Measurements from ENCODE around the gene SDK1. TPM values are rescaled to one million over a fixed set of nuclear protein-coding genes. Genes with fewer than 3 reads are reported as not detected.
A peak's percentile ranks its signal among the peaks of the same experiment; 100 is the strongest.

SDK1 gene
- total and polyA plus RNA-seq, 8 donors = 1.6 to 11.2 (median 6.6) TPM

DNA sequence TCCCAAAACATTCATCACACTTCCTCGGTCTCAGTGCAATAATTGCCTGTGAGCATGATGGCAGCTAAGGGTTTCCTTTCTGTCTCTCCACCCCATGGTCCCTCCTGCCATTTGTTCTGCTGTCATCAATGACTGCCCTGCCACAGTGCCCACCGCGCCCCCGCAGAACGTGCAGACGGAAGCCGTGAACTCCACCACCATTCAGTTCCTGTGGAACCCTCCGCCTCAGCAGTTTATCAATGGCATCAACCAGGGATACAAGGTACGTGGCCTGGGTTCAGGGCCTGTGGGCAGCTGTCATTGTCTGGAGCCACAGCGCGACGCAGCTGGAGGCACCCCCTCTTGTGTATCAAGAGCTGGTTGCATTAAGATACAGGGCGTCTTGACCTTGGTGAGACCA is 748.1 kb downstream of the SDK1 start:
- no peak for TF ChIP-seq POLR2AphosphoS5 (IDR thresholded peaks at IDR 0.05)
- DNase-seq = no peak
- Histone ChIP-seq H3K4me1 (no peaks in the 10 kb centered on the region), H3K4me3 (no peak overlapping the region), H3K27me3 (no peaks in the 10 kb centered on the region), H3K9me3 (no peaks in the 10 kb centered on the region), H3K36me3 (no peaks in the 10 kb centered on the region), H3K27ac (no peak overlapping the region)
- 91 to 97% (median 96%) methylated on average over 13 of the region's 13 CpGs for WGBS, 5 donors
- intact Hi-C loops (cut with DNase I; ENCODE audit: low total_unique reads) = no loop called here

DNA sequence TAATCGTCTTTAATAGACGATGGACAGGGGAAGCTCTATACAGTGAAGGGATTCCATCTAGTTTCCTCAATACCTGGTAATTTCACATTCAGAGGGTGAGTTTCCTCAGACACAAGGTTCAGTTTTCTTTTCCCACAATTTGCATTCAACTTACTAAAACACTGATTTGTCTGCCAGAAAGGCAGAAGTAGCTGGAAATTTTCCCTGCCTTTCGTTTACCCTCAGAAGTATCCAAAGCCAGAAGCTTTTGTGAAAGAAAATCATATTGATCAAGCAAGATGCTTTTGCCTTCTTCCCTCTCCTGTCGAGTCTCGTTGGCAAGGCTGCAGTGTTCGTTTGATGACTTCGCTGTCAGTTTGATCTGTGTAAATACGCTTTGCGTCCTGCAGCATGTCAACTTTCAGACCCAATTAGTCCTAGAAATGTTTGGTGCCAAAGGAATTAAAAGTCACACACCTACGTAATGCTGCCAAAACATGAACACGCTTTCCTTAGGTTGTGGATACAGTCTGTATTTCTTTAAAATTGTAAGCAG is 749.1 kb downstream of the SDK1 start:
- H3K36me3 ChIP-seq = no peaks in the 10 kb centered on the region
- no peak overlapping the region for H3K4me3 ChIP-seq
- no peaks in the 10 kb centered on the region for H3K9me3 ChIP-seq
- no peaks in the 10 kb centered on the region for H3K27me3 ChIP-seq
- H3K27ac ChIP-seq = no peak overlapping the region
- TF ChIP-seq, protein P1, sequence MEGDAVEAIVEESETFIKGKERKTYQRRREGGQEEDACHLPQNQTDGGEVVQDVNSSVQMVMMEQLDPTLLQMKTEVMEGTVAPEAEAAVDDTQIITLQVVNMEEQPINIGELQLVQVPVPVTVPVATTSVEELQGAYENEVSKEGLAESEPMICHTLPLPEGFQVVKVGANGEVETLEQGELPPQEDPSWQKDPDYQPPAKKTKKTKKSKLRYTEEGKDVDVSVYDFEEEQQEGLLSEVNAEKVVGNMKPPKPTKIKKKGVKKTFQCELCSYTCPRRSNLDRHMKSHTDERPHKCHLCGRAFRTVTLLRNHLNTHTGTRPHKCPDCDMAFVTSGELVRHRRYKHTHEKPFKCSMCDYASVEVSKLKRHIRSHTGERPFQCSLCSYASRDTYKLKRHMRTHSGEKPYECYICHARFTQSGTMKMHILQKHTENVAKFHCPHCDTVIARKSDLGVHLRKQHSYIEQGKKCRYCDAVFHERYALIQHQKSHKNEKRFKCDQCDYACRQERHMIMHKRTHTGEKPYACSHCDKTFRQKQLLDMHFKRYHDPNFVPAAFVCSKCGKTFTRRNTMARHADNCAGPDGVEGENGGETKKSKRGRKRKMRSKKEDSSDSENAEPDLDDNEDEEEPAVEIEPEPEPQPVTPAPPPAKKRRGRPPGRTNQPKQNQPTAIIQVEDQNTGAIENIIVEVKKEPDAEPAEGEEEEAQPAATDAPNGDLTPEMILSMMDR (IDR thresholded peaks at IDR 0.05) = no peak
- TF ChIP-seq POLR2AphosphoS5 (IDR thresholded peaks at IDR 0.05) = no peak
- TF ChIP-seq EP300 (IDR thresholded peaks at IDR 0.05) = no peak
- no peak for TF ChIP-seq POLR2A (IDR thresholded peaks at IDR 0.05)
- DNase-seq = no peak
- H3K4me1 ChIP-seq = no peaks in the 10 kb centered on the region
- intact Hi-C loops (cut with DNase I; ENCODE audit: low total_unique reads) = no loop called here
- WGBS, 5 donors = 57 to 70% (median 60%) methylated on average over 11 of the region's 11 CpGs

DNA sequence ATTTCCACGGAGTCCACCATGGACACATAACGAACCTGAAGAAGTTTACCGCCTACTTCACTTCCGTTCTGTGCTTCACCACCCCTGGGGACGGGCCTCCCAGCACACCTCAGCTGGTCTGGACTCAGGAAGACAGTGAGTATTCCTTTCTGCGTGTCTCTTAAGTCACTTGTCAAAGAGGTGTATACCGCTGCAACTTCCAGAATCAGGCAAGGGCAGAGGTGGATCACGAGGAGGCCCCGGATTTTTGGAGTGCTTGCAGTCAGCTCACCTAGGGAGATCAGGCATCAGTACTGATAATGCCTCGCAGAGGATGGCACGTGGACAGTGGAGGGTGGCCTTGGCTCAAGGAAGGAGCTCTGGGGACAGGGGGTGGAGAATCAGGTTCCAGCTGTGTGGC is 750.6 kb downstream of the SDK1 start:
- Histone ChIP-seq H3K36me3 (no peaks in the 10 kb centered on the region), H3K4me3 (no peak overlapping the region), H3K27ac (no peak overlapping the region), H3K4me1 (no peaks in the 10 kb centered on the region), H3K27me3 (no peaks in the 10 kb centered on the region), H3K9me3 (no peaks in the 10 kb centered on the region)
- no peak for TF ChIP-seq EP300 (IDR thresholded peaks at IDR 0.05)
- intact Hi-C loops (cut with DNase I; ENCODE audit: low total_unique reads) = no loop called here
- DNase-seq = no peak
- WGBS, 5 donors = 87 to 92% (median 90%) methylated on average over 9 to 11 of the region's 11 CpGs

DNA sequence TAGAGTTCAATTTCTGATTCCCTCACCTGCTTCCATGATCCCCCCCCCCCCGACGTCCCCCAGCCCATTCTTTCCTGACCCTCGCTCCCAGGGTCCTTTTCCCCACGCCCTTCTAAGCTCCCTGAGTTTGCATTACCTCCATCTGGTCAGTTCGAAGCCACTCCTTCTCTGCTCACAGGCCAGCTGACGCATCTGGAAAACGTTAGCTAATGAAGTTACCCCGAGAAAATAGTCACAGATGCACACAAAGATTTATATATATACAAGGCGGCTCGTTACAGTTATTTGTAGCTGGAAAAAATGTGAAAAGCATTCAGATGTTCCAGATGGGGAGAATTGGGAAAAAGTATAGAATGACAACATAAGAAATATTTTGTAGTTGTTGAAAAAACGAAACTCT is 751.1 kb downstream of the SDK1 start:
- intact Hi-C loops (cut with DNase I; ENCODE audit: low total_unique reads) = no loop called here
- 61 to 79% (median 75%) methylated on average over 11 of the region's 11 CpGs for WGBS, 5 donors

DNA sequence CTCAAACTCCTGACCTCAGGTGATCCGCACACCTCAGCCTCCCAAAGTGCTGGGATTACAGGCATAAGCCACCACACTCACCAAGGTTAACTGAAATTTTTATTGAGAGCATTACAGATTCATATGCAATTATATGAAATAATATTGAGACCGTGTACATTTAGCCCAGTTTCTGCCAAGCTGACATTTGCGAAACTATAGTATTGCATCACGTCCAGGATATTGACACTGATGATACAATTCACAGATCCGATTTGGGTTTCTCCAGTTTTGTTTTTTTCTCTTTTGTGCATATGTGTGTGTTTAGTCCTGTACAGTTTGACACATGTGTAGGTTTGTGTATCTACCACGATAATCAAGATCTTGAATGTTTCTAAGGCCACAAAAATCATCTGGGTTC is 753.1 kb downstream of the SDK1 start:
- Histone ChIP-seq H3K27me3 (no peaks in the 10 kb centered on the region), H3K4me1 (no peaks in the 10 kb centered on the region), H3K9me3 (peaks cover 0 to 5% (median 0%) of the 10 kb centered on the region in 4 donors), H3K36me3 (no peaks in the 10 kb centered on the region), H3K4me3 (no peak overlapping the region), H3K27ac (no peak overlapping the region)
- 86 to 91% (median 89%) methylated on average over 6 of the region's 6 CpGs for WGBS, 5 donors
- TF ChIP-seq POLR2A (IDR thresholded peaks at IDR 0.05) = no peak
- TF ChIP-seq, protein P1 (IDR thresholded peaks at IDR 0.05) = no peak
- TF ChIP-seq EP300 (IDR thresholded peaks at IDR 0.05) = no peak
- TF ChIP-seq POLR2AphosphoS5 (IDR thresholded peaks at IDR 0.05) = no peak
- no peak for DNase-seq
- intact Hi-C loops (cut with DNase I; ENCODE audit: low total_unique reads) = no loop called here

More for the DNA sequence above, 751.1 kb downstream of the SDK1 start:
- TF ChIP-seq POLR2A (IDR thresholded peaks at IDR 0.05) (no peak), POLR2AphosphoS5 (IDR thresholded peaks at IDR 0.05) (no peak), EP300 (IDR thresholded peaks at IDR 0.05) (no peak)
- TF ChIP-seq, protein P1 (IDR thresholded peaks at IDR 0.05) = no peak
- Histone ChIP-seq H3K4me1 (no peaks in the 10 kb centered on the region), H3K9me3 (no peaks in the 10 kb centered on the region), H3K27ac (no peak overlapping the region), H3K27me3 (no peaks in the 10 kb centered on the region), H3K36me3 (no peaks in the 10 kb centered on the region), H3K4me3 (no peak overlapping the region)
- peak in 1 of 2 donors; percentile 81 for DNase-seq
